ENCODE data around the gene ZMIZ1. TPM values are rescaled to one million over a fixed set of nuclear protein-coding genes. Genes with fewer than 3 reads are reported as not detected.

The ZMIZ1 gene
- total and polyA plus RNA-seq, 4 donors, result 3.9 to 19.1 (median 9.8) TPM

GRCh38 chr10:79298403-79299244, 229.9 kb downstream of the ZMIZ1 start:
- Histone ChIP-seq H3K36me3 (ENCODE audit: control insufficient read depth in 4 of 4, insufficient read depth in 3 of 4, low read depth in 1 of 4, low read length in 3 of 4) (peaks cover 13 to 76% (median 28%) of the 10 kb centered on the region in 4 donors), H3K27ac (ENCODE audit: low read depth in 1 of 2, low read length in 2 of 2) (no peak overlapping the region), H3K4me1 (ENCODE audit: control insufficient read depth in 4 of 4, insufficient read depth in 4 of 4, low read length in 3 of 4) (peaks cover 0 to 15% (median 9%) of the 10 kb centered on the region in 4 donors), H3K4me3 (ENCODE audit: low read depth in 1 of 3, low read length in 3 of 3) (no peak overlapping the region), H3K9ac (ENCODE audit: low read depth in 1 of 2, low read length in 2 of 2) (no peak overlapping the region), H3K27me3 (ENCODE audit: control insufficient read depth in 4 of 4, insufficient read depth in 4 of 4, low read length in 3 of 4) (no peaks in the 10 kb centered on the region), H3K9me3 (ENCODE audit: control insufficient read depth in 4 of 4, low read length in 3 of 4) (no peaks in the 10 kb centered on the region)
- DNase-seq (ENCODE audit: low spot score), result no peak
- WGBS, result 93% methylated on average over 27 of the region's 27 CpGs
- no peak for TF ChIP-seq MAX (IDR thresholded peaks at IDR 0.05)
- TF ChIP-seq REST (IDR thresholded peaks at IDR 0.05), result no peak
- TF ChIP-seq SP1 (IDR thresholded peaks at IDR 0.05), result no peak
- TF ChIP-seq CTCF (IDR thresholded peaks at IDR 0.05; ENCODE audit: low read depth, low read length, missing input control), result no peak
- TF ChIP-seq NR2F2 (IDR thresholded peaks at IDR 0.05), result no peak
- TF ChIP-seq FOXA1 (IDR thresholded peaks at IDR 0.05), result no peak
- no peak for TF ChIP-seq JUND (IDR thresholded peaks at IDR 0.05)

GRCh38 chr10:79299397-79300241, 230.9 kb downstream of the ZMIZ1 start:
- Histone ChIP-seq H3K4me1 (ENCODE audit: control insufficient read depth in 4 of 4, insufficient read depth in 4 of 4, low read length in 3 of 4) (peaks cover 0 to 15% (median 9%) of the 10 kb centered on the region in 4 donors), H3K9ac (ENCODE audit: low read depth in 1 of 2, low read length in 2 of 2) (no peak overlapping the region), H3K4me3 (ENCODE audit: low read depth in 1 of 3, low read length in 3 of 3) (no peak overlapping the region), H3K27ac (ENCODE audit: low read depth in 1 of 2, low read length in 2 of 2) (no peak overlapping the region), H3K27me3 (ENCODE audit: control insufficient read depth in 4 of 4, insufficient read depth in 4 of 4, low read length in 3 of 4) (no peaks in the 10 kb centered on the region), H3K9me3 (ENCODE audit: control insufficient read depth in 4 of 4, low read length in 3 of 4) (no peaks in the 10 kb centered on the region), H3K36me3 (ENCODE audit: control insufficient read depth in 4 of 4, insufficient read depth in 3 of 4, low read depth in 1 of 4, low read length in 3 of 4) (peaks cover 20 to 76% (median 34%) of the 10 kb centered on the region in 4 donors)
- no peak for TF ChIP-seq RXRA (IDR thresholded peaks at IDR 0.05)
- DNase-seq (ENCODE audit: low spot score), result no peak
- 91% methylated on average over 13 of the region's 13 CpGs for WGBS

- Histone ChIP-seq H3K4me3 (ENCODE audit: low read depth in 1 of 3, low read length in 3 of 3) (no peak overlapping the region), H3K36me3 (ENCODE audit: control insufficient read depth in 4 of 4, insufficient read depth in 3 of 4, low read depth in 1 of 4, low read length in 3 of 4) (peaks cover 22 to 77% (median 39%) of the 10 kb centered on the region in 4 donors), H3K9me3 (ENCODE audit: control insufficient read depth in 4 of 4, low read length in 3 of 4) (no peaks in the 10 kb centered on the region), H3K27me3 (ENCODE audit: control insufficient read depth in 4 of 4, insufficient read depth in 4 of 4, low read length in 3 of 4) (no peaks in the 10 kb centered on the region), H3K4me1 (ENCODE audit: control insufficient read depth in 4 of 4, insufficient read depth in 4 of 4, low read length in 3 of 4) (peaks cover 0 to 15% (median 9%) of the 10 kb centered on the region in 4 donors), H3K27ac (ENCODE audit: low read depth in 1 of 2, low read length in 2 of 2) (no peak overlapping the region), H3K9ac (ENCODE audit: low read depth in 1 of 2, low read length in 2 of 2) (no peak overlapping the region)
- DNase-seq (ENCODE audit: low spot score), result no peak
- WGBS, result 95% methylated on average over 24 of the region's 24 CpGs
- TF ChIP-seq RAD21 (IDR thresholded peaks at IDR 0.05) (no peak), JUND (IDR thresholded peaks at IDR 0.05) (no peak), RXRA (IDR thresholded peaks at IDR 0.05) (no peak), HNF4G (IDR thresholded peaks at IDR 0.05) (no peak), MAX (IDR thresholded peaks at IDR 0.05) (no peak), ATF3 (IDR thresholded peaks at IDR 0.05) (no peak), HNF4A (conservative IDR thresholded peaks at IDR 0.05) (no peak), YY1 (IDR thresholded peaks at IDR 0.05) (no peak), CTCF (IDR thresholded peaks at IDR 0.05; ENCODE audit: low read depth, low read length, missing input control) (no peak), NR2F2 (IDR thresholded peaks at IDR 0.05) (no peak), FOXA2 (IDR thresholded peaks at IDR 0.05) (no peak)
Measured at GRCh38 chr10:79300711-79301110, 231.9 kb downstream of the ZMIZ1 start.
